Neural cell (in vitro differentiated cells): ENCODE data around the gene TPI1. TPM values are rescaled to one million over a fixed set of nuclear protein-coding genes. Genes with fewer than 3 reads are reported as not detected.

Experiments used
- H2AFZ ChIP-seq: fragments of 200-600, 300-800 bp; sonication (generic), shearing (Covaris generic); 2 replicates; pipeline ENCODE4 v1.6.0; 2014; ENCODE audit warnings: low read depth, mild to moderate bottlenecking, antibody characterized with exemption, low read length, moderate library complexity
- H3F3A ChIP-seq: fragments of 200-600 bp; shearing (Covaris generic); 2 replicates; pipeline ENCODE4 v1.6.1; 2016; ENCODE audit warnings: mild to moderate bottlenecking, moderate library complexity, mixed read lengths, antibody characterized with exemption, low read length; ENCODE audit not compliant: insufficient read depth, poor library complexity, severe bottlenecking
- H3K27ac ChIP-seq: fragments of 200-600, 300-800 bp; sonication (generic), shearing (Covaris generic); 2 replicates; pipeline ENCODE4 v1.5.1; 2014; ENCODE audit warnings: mild to moderate bottlenecking, low read length, moderate library complexity
- H3K27me3 ChIP-seq: fragments of 300-800, 200-600 bp; sonication (generic), shearing (Covaris generic); 2 replicates; pipeline ENCODE4 v1.6.0; 2014; ENCODE audit warnings: mild to moderate bottlenecking, low read depth, low read length, moderate library complexity; ENCODE audit not compliant: insufficient read depth
- H3K36me3 ChIP-seq: fragments of 300-800, 200-600 bp; sonication (generic), shearing (Covaris generic); 2 replicates; pipeline ENCODE4 v1.5.1; 2014; ENCODE audit warnings: mild to moderate bottlenecking, antibody characterized with exemption, low read length, moderate library complexity; ENCODE audit not compliant: insufficient read depth
- H3K4me2 ChIP-seq: fragments of 300-800, 200-600 bp; sonication (generic), shearing (Covaris generic); 2 replicates; pipeline ENCODE4 v1.6.0; 2014; ENCODE audit warnings: mild to moderate bottlenecking, low read length
- H3K4me3 ChIP-seq: fragments of 300-800, 200-600 bp; sonication (generic), shearing (Covaris generic); 2 replicates; pipeline ENCODE4 v1.5.1; 2014; ENCODE audit warnings: mild to moderate bottlenecking, low read length, moderate library complexity
- H3K79me2 ChIP-seq: fragments of 200-600 bp; shearing (Covaris generic); replicated peaks from 2 replicates; pipeline ENCODE4 v1.6.0; 2014; ENCODE audit warnings: mild to moderate bottlenecking, low read length, moderate library complexity; ENCODE audit not compliant: insufficient read depth
- H3K9ac ChIP-seq: fragments of 300-800, 200-600 bp; sonication (generic), shearing (Covaris generic); 2 replicates; pipeline ENCODE4 v1.6.1; 2016; ENCODE audit warnings: mild to moderate bottlenecking, low read length, mixed read lengths
- H3K9me2 ChIP-seq: fragments of 200-600 bp; shearing (Covaris generic); 2 replicates; pipeline ENCODE4 v1.6.1; 2016; ENCODE audit warnings: mild to moderate bottlenecking, low read length, mixed read lengths; ENCODE audit not compliant: insufficient read depth
- H3K9me3 ChIP-seq: fragments of 200-600, 300-800 bp; sonication (generic), shearing (Covaris generic); 2 replicates; pipeline ENCODE4 v1.6.1; 2016; ENCODE audit warnings: mild to moderate bottlenecking, mixed run types, low read length, moderate library complexity, mixed read lengths
- H4K20me1 ChIP-seq: fragments of 200-600 bp; shearing (Covaris generic); 2 replicates; pipeline ENCODE4 v1.6.1; 2016; ENCODE audit warnings: mild to moderate bottlenecking, mixed run types; ENCODE audit not compliant: insufficient read depth
- CTCF ChIP-seq: fragments of 450-650 bp; IDR thresholded peaks from 2 replicates; pipeline ENCODE4 v1.5.1; 2014; ENCODE audit warnings: antibody characterized with exemption, mild to moderate bottlenecking, moderate library complexity; ENCODE audit not compliant: poor library complexity, severe bottlenecking
- EP300 ChIP-seq: fragments of 450-650 bp; conservative IDR thresholded peaks from 2 replicates; pipeline ENCODE4 v1.6.1; 2014; ENCODE audit warnings: antibody characterized with exemption, mild to moderate bottlenecking, moderate library complexity; ENCODE audit not compliant: poor library complexity, severe bottlenecking
- EZH2 ChIP-seq: fragments of 200-600, 300-800 bp; shearing (Covaris generic), sonication (generic); IDR thresholded peaks from 2 replicates; pipeline ENCODE4 v1.6.1; 2014; ENCODE audit warnings: antibody characterized with exemption, low read length, borderline replicate concordance, mild to moderate bottlenecking; ENCODE audit not compliant: insufficient read depth, poor library complexity, severe bottlenecking
- MXI1 ChIP-seq: fragments of 450-650 bp; conservative IDR thresholded peaks from 2 replicates; pipeline ENCODE4 v1.6.1; 2014; ENCODE audit warnings: antibody characterized with exemption, mild to moderate bottlenecking; ENCODE audit not compliant: poor library complexity, severe bottlenecking
- POLR2AphosphoS5 ChIP-seq: IDR thresholded peaks from 2 replicates; pipeline ENCODE4 v1.6.1; 2012
- RAD21 ChIP-seq: fragments of 450-650 bp; conservative IDR thresholded peaks from 2 replicates; pipeline ENCODE4 v1.6.1; 2014; ENCODE audit warnings: antibody characterized with exemption, mild to moderate bottlenecking, moderate library complexity
- REST ChIP-seq: IDR thresholded peaks from 2 replicates; pipeline ENCODE4 v1.6.1; 2012; ENCODE audit warnings: borderline replicate concordance
- SMC3 ChIP-seq: fragments of 450-650 bp; conservative IDR thresholded peaks from 2 replicates; pipeline ENCODE4 v1.6.1; 2014; ENCODE audit warnings: antibody characterized with exemption, mild to moderate bottlenecking, moderate library complexity; ENCODE audit not compliant: poor library complexity
- TAF1 ChIP-seq: IDR thresholded peaks from 2 replicates; pipeline ENCODE4 v1.6.1; 2012; ENCODE audit warnings: low read depth
- polyA plus RNA-seq: library from polyadenylated mRNA; depleted of rRNA; stranded (reverse); fragments of >200 nt; gene quantifications from 2 replicates; pipeline ENCODE4 v1.2.3, GENCODE V29; 2014

The TPI1 gene
- polyA plus RNA-seq, 1 donor from 2014 or later, result 288 TPM

GRCh38 chr12:6834254-6834653 lies 33.1 kb upstream of the TPI1 start:
- Histone ChIP-seq H3K36me3 (no peaks in the 10 kb centered on the region), H3K79me2 (peaks cover 16% of the 10 kb centered on the region), H3K9ac (no peak overlapping the region), H4K20me1 (no peaks in the 10 kb centered on the region), H2AFZ (no peak overlapping the region), H3K9me2 (no peaks in the 10 kb centered on the region), H3K4me2 (no peak overlapping the region), H3K27me3 (no peaks in the 10 kb centered on the region), H3K27ac (no peak overlapping the region), H3K4me3 (no peak overlapping the region), H3K9me3 (no peaks in the 10 kb centered on the region), H3F3A (no peaks in the 10 kb centered on the region)
- TF ChIP-seq POLR2AphosphoS5 (no peak), RAD21 (no peak), TAF1 (no peak), MXI1 (no peak), SMC3 (no peak), EZH2 (no peak), EP300 (no peak), REST (no peak), CTCF (no peak)

- Histone ChIP-seq H3K27ac (no peak overlapping the region), H3F3A (no peaks in the 10 kb centered on the region), H4K20me1 (no peaks in the 10 kb centered on the region), H3K27me3 (no peaks in the 10 kb centered on the region), H3K9me3 (no peaks in the 10 kb centered on the region), H3K36me3 (no peaks in the 10 kb centered on the region), H3K9me2 (no peaks in the 10 kb centered on the region), H3K4me2 (no peak overlapping the region), H2AFZ (no peak overlapping the region), H3K79me2 (peaks cover 10% of the 10 kb centered on the region), H3K9ac (no peak overlapping the region), H3K4me3 (no peak overlapping the region)
- TF ChIP-seq POLR2AphosphoS5 (no peak), TAF1 (no peak), REST (no peak), RAD21 (no peak), MXI1 (no peak), EZH2 (no peak), SMC3 (no peak), CTCF (no peak), EP300 (no peak)
Observed at GRCh38 chr12:6834873-6835272, 32.5 kb upstream of the TPI1 start.
